Activated B cell treated with CpG ODN at 0.5 μM for 24 hours (primary cell): ENCODE measurements around the gene EXOSC7. TPM values are rescaled to one million over a fixed set of nuclear protein-coding genes. Genes with fewer than 3 reads are reported as not detected.
"Not testable (repeated sequence)": the region's sequence is repeated elsewhere in the genome, so short reads cannot be mapped to it uniquely, and the experiment has no call there.

Experiments
- ATAC-seq: fragments of 200-7000 bp; cut with Tn5 transposase; one replicate; pipeline ENCODE4 v1.10.0; 2021; ENCODE audit warnings: low read depth, mild to moderate bottlenecking, moderate library complexity
- CTCF ChIA-PET: fragments of 350-600 bp; sonication (Branson Sonifier 250); formaldehyde crosslinking; loops from one replicate; lab custom pipeline; 2021; ENCODE audit warnings: antibody characterized with exemption; lab: Charles Lee
- POLR2A ChIA-PET: fragments of 350-600 bp; sonication (Branson Sonifier 250); formaldehyde crosslinking; loops from one replicate; lab custom pipeline; 2021; ENCODE audit warnings: antibody characterized with exemption; lab: Charles Lee
- DNase-seq: peaks from one replicate; pipeline ENCODE4 v3.0.0; 2022
- H3K27ac Mint-ChIP-seq: one replicate; pipeline ENCODE4 v1.8.0; 2020; ENCODE audit warnings: mixed read lengths
- H3K27me3 Mint-ChIP-seq: one replicate; pipeline ENCODE4 v1.8.0; 2021; ENCODE audit warnings: mixed read lengths
- H3K36me3 Mint-ChIP-seq: one replicate; pipeline ENCODE4 v1.8.0; 2021; ENCODE audit warnings: low read depth, mixed read lengths
- H3K4me1 Mint-ChIP-seq: one replicate; pipeline ENCODE4 v1.8.0; 2021; ENCODE audit warnings: mixed read lengths
- H3K4me3 Mint-ChIP-seq: one replicate; pipeline ENCODE4 v1.8.0; 2020; ENCODE audit warnings: mild to moderate bottlenecking, mixed read lengths
- H3K9me3 Mint-ChIP-seq: one replicate; pipeline ENCODE4 v1.8.0; 2020; ENCODE audit warnings: mixed read lengths
- intact Hi-C: fragments of 100-400 bp; cut with micrococcal nuclease; formaldehyde crosslinking; loops from one replicate; pipeline ENCODE4 v1.15.1; 2024
- total RNA-seq: library from RNA; stranded (reverse); gene quantifications from 2 replicates; pipeline ENCODE4 v1.2.3, GENCODE V29; 2022
- TF ChIP-seq, protein P1 (sequence below): fragments of 200-600 bp; IDR thresholded peaks from one replicate; pipeline ENCODE4 v1.8.0; 2022; ENCODE audit warnings: antibody characterized with exemption, mild to moderate bottlenecking

EXOSC7 gene
- total RNA-seq, 1 donor from 2014 or later: 44.0 TPM

DNA sequence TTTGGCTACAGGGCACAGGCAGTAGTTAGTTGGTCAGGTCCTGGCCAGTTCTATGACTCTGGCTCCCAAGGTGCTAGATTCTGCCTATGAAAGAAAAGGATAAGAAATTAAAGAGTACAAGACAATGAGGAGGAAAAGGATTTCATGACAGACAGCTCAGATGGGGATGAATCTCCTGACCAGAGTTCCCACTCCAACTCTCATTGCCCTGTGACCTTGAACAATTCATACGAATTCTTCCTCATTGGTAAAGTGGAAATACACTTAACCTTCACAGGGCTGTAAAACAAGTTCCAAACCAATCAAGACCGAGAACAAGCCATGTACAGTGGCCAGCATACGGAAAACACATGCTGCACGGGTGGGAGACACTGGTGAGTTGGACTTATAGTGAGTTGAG, 73.8 kb downstream of the EXOSC7 start:
- no peak for ATAC-seq
- H3K9me3 Mint-ChIP-seq: no peaks in the 10 kb centered on the region
- no peaks in the 10 kb centered on the region for H3K36me3 Mint-ChIP-seq

DNA sequence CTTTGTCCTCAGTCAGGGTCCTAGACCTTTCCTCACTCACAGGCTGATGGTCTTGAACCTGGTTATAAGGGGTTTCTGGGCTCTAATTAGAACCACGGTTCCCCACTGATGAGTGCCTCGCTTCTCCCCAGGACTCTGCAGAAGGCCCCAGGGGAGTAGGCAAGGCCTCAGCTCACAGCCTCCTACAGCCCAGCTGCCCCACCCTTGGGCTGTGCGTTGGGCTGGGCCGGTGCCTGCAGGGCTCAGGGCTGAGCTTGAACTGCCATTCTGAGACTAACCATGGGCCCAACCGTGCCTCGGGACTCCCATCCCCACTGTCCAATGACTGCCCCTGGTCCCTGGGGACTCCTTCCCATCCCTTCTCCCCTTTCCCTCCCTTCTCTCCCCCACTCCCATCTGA, 75.6 kb downstream of the EXOSC7 start:
- intact Hi-C loops: no loop called here
- Mint-ChIP-seq H3K4me1 (no peaks in the 10 kb centered on the region), H3K27me3 (peaks cover 21% of the 10 kb centered on the region), H3K27ac (no peak overlapping the region), H3K4me3 (no peak overlapping the region), H3K9me3 (no peaks in the 10 kb centered on the region), H3K36me3 (no peaks in the 10 kb centered on the region)
- no peak for DNase-seq
- TF ChIP-seq, protein P1, sequence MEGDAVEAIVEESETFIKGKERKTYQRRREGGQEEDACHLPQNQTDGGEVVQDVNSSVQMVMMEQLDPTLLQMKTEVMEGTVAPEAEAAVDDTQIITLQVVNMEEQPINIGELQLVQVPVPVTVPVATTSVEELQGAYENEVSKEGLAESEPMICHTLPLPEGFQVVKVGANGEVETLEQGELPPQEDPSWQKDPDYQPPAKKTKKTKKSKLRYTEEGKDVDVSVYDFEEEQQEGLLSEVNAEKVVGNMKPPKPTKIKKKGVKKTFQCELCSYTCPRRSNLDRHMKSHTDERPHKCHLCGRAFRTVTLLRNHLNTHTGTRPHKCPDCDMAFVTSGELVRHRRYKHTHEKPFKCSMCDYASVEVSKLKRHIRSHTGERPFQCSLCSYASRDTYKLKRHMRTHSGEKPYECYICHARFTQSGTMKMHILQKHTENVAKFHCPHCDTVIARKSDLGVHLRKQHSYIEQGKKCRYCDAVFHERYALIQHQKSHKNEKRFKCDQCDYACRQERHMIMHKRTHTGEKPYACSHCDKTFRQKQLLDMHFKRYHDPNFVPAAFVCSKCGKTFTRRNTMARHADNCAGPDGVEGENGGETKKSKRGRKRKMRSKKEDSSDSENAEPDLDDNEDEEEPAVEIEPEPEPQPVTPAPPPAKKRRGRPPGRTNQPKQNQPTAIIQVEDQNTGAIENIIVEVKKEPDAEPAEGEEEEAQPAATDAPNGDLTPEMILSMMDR: no peak
- ChIA-PET CTCF (interaction anchor here (1.7 kb wide), 1 partner anchor 11 kb away, joined by 6 read pairs; no protein-coding TSS in a partner anchor), POLR2A (no interaction called here)
- no peak for ATAC-seq

More for the DNA sequence above, 73.8 kb downstream of the EXOSC7 start:
- H3K4me1 Mint-ChIP-seq: no peaks in the 10 kb centered on the region
- no peak overlapping the region for H3K27ac Mint-ChIP-seq
- TF ChIP-seq, protein P1: no peak
- H3K4me3 Mint-ChIP-seq: no peak overlapping the region
- intact Hi-C loops: no loop called here
- POLR2A ChIA-PET: no interaction called here
- DNase-seq: no peak
- CTCF ChIA-PET: interaction anchor here (1.2 to 1.4 kb wide), 2 partner anchors 9 to 11 kb away, joined by 3 to 4 read pairs; no protein-coding TSS in a partner anchor
- H3K27me3 Mint-ChIP-seq: peaks cover 23% of the 10 kb centered on the region

DNA sequence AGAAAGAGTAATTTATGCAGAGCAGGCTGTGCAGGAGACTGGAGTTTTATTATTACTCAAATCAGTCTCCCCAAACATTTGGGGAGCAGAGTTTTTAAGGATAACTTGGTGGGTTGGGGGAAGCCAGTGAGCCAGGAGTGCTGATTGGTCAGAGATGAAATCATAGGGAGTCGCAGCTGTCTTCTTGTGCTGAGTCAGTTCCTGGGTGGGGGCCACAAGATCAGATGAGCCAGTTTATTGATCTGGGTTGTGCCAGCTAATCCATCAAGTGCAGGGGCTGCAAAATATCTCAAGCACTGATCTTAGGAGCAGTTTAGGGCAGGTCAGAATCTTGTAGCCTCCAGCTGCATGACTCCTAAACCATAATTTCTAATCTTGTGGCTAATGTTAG, 77.8 kb downstream of the EXOSC7 start:
- POLR2A ChIA-PET, ATAC-seq, H3K4me3 Mint-ChIP-seq, H3K27ac Mint-ChIP-seq, CTCF ChIA-PET, intact Hi-C loops, H3K9me3 Mint-ChIP-seq, H3K36me3 Mint-ChIP-seq, DNase-seq, H3K4me1 Mint-ChIP-seq: not testable (repeated sequence)
- H3K27me3 Mint-ChIP-seq: peaks cover 22% of the 10 kb centered on the region

DNA sequence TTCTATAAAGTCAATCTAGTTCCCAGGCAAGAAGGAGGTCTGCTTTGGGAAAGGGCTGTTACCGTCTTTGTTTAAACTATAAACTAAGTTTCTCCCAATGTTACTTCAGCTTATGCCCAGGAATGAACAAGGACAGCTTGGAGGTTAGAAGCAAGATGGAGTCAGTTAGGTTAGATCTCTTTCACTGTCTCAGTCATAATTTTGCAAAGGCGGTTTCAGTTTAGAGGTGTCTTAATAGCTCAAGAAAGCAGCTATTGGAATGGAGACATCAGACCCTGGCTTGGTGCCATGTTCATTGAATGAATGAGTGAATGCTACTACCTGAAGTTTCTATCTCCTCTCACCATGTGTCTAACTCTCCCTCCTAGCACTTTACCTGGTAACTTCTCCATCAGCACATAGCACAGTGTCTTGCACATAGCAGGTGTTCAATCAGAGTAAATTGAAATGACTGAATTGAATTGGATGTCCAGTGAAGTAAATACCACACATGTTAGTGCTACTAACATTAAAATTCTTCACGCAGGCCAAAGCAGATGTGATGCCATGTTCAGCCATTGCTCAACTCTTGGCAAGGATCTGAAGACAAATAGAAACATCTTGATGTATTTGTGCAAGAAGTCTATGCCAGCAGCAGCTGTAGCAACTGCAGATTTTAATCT, 78.3 kb downstream of the EXOSC7 start:
- intact Hi-C loops: no loop called here
- H3K9me3 Mint-ChIP-seq: no peaks in the 10 kb centered on the region
- ChIA-PET POLR2A (no interaction called here), CTCF (no interaction called here)
- H3K36me3 Mint-ChIP-seq: no peaks in the 10 kb centered on the region
- H3K4me3 Mint-ChIP-seq: no peak overlapping the region
- DNase-seq (no peak), ATAC-seq (no peak)
- H3K27me3 Mint-ChIP-seq: peaks cover 18% of the 10 kb centered on the region
- no peak overlapping the region for H3K27ac Mint-ChIP-seq
- TF ChIP-seq, protein P1: no peak
- H3K4me1 Mint-ChIP-seq: no peaks in the 10 kb centered on the region

DNA sequence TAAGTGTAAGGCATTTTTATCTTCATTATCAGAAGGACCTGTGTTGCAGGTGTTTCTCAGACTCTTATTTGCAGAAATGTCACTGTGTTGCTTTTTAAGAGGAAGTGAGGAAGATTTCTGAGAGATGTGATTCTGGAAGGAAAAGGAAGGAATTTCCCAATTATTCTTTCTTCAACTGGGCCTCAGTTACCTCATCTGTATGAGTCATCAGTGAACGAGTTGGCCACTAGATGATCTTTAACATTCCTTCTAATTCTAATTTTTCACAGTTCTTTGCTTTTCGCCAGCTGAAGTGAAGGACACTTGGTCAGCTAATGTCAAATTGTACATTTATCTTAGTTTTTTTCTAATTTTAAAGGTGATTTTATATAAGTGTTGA, 79.0 kb downstream of the EXOSC7 start:
- TF ChIP-seq, protein P1: no peak
- Mint-ChIP-seq H3K27me3 (peaks cover 12% of the 10 kb centered on the region), H3K4me1 (no peaks in the 10 kb centered on the region), H3K36me3 (no peaks in the 10 kb centered on the region), H3K27ac (no peak overlapping the region), H3K9me3 (no peaks in the 10 kb centered on the region), H3K4me3 (no peak overlapping the region)
- DNase-seq (no peak), ATAC-seq (no peak)
- intact Hi-C loops: no loop called here
- ChIA-PET CTCF (interaction anchor here (0.7 to 0.8 kb wide), 2 partner anchors 13 to 176 kb away, joined by 3 to 5 read pairs; no protein-coding TSS in a partner anchor), POLR2A (no interaction called here)
